B cell (primary cell): ENCODE results near the gene CDC25C.

Experiments
- CTCF ChIP-seq: fragments of 200-600 bp; IDR thresholded peaks from one replicate; pipeline ENCODE4 v1.8.0; 2022; ENCODE audit warnings: antibody characterized with exemption, mild to moderate bottlenecking
- EZH2 ChIP-seq: IDR thresholded peaks from 2 replicates; pipeline ENCODE4 v1.6.1; 2012; ENCODE audit warnings: borderline replicate concordance, low read depth, mild to moderate bottlenecking, moderate library complexity, low read length; ENCODE audit not compliant: insufficient read depth, poor library complexity, severe bottlenecking

GRCh38 chr5:138315751-138316278 is 15.8 kb downstream of the CDC25C start:
- TF ChIP-seq EZH2 (no peak), CTCF (no peak)
